MCF 10A (cell line): ENCODE results near the gene NAA60. TPM values are rescaled to one million over a fixed set of nuclear protein-coding genes. Genes with fewer than 3 reads are reported as not detected.
"Not testable (repeated sequence)": the region's sequence is repeated elsewhere in the genome, so short reads cannot be mapped to it uniquely, and the experiment has no call there.

Source experiments
- BruUV-seq: library from RNA; stranded (reverse); fragments of 400-500 nt; replicated peaks from 2 replicates; lab custom pipeline; 2021; lab: Mats Ljungman, UMichigan
- CTCF ChIA-PET: fragments of 300-600 bp; sonication (Branson Sonifier 250); formaldehyde crosslinking; extraction: SDS; loops from one replicate; lab custom pipeline; 2021; ENCODE audit warnings: antibody characterized with exemption, inconsistent platforms; lab: Yijun Ruan, JAX
- POLR2A ChIA-PET: fragments of 300-600, 350-650 bp; sonication (Branson Sonifier 250); formaldehyde crosslinking; extraction: SDS; loops from one replicate; lab custom pipeline; 2020; ENCODE audit warnings: antibody characterized with exemption, inconsistent platforms; lab: Yijun Ruan, JAX
- DNase-seq: peaks from one replicate; pipeline ENCODE4 v3.0.0-alpha.2; 2018; ENCODE audit not compliant: unreplicated experiment
- H3K27ac Mint-ChIP-seq: one replicate; pipeline ENCODE4 v1.8.0; 2022; ENCODE audit warnings: mild to moderate bottlenecking, low read depth, mixed read lengths; ENCODE audit not compliant: unreplicated experiment
- H3K27me3 Mint-ChIP-seq: one replicate; pipeline ENCODE4 v1.8.0; 2022; ENCODE audit warnings: mixed read lengths; ENCODE audit not compliant: insufficient read depth, unreplicated experiment
- H3K36me3 Mint-ChIP-seq: one replicate; pipeline ENCODE4 v1.8.0; 2022; ENCODE audit warnings: mild to moderate bottlenecking, moderate library complexity, mixed read lengths; ENCODE audit not compliant: insufficient read depth, unreplicated experiment
- H3K4me1 Mint-ChIP-seq: one replicate; pipeline ENCODE4 v1.8.0; 2022; ENCODE audit warnings: mixed read lengths; ENCODE audit not compliant: insufficient read depth, unreplicated experiment
- H3K4me3 Mint-ChIP-seq: one replicate; pipeline ENCODE4 v1.8.0; 2022; ENCODE audit warnings: mild to moderate bottlenecking, moderate library complexity, mixed read lengths; ENCODE audit not compliant: unreplicated experiment
- H3K9me3 Mint-ChIP-seq: one replicate; pipeline ENCODE4 v1.8.0; 2022; ENCODE audit warnings: mixed read lengths; ENCODE audit not compliant: unreplicated experiment
- intact Hi-C: fragments of 100-400 bp; cut with micrococcal nuclease; formaldehyde crosslinking; loops from 2 replicates; pipeline ENCODE4 v1.14.1; 2022
- total RNA-seq: library from RNA; stranded (reverse); gene quantifications from 2 replicates; pipeline ENCODE4 v1.2.3, GENCODE V29; 2022
- TF ChIP-seq, protein P1 (sequence below): fragments of 200-600 bp; IDR thresholded peaks from one replicate; pipeline ENCODE4 v1.8.0; 2022; ENCODE audit warnings: antibody characterized with exemption, mild to moderate bottlenecking; ENCODE audit not compliant: unreplicated experiment

The NAA60 gene
- total RNA-seq, 1 experiment from 2014 or later = 38.6 TPM

DNA sequence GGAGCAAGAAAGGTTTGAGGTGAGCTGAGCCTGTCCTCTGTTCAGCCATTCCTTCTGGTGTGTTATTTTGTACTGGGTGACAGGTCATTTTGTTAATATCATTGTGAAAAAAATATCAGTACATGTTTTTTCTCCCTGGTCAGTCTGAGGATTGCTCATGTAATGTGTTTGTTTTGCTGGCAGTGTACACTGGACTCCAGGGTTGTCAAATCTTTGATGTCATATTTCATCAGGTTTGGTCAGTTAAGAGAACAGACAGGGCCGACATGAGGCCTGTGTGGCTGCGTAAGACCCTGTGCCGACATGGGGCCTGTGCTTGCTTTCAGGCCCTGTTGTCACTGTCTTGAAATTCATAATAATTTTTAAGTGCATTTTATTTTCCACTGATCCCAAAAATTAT is 79.8 kb downstream of the NAA60 start:
- POLR2A ChIA-PET = no interaction called here
- Mint-ChIP-seq H3K36me3 (peaks cover 69% of the 10 kb centered on the region), H3K4me3 (no peak overlapping the region), H3K27me3 (no peaks in the 10 kb centered on the region), H3K27ac (no peak overlapping the region), H3K9me3 (no peaks in the 10 kb centered on the region), H3K4me1 (no peaks in the 10 kb centered on the region)
- CTCF ChIA-PET = interaction anchor here (1.4 kb wide), 1 partner anchor 47 kb away, joined by 4 read pairs; no protein-coding TSS in a partner anchor
- intact Hi-C loops = no loop called here
- no TSS peak for BruUV-seq
- DNase-seq = no peak
- TF ChIP-seq, protein P1, sequence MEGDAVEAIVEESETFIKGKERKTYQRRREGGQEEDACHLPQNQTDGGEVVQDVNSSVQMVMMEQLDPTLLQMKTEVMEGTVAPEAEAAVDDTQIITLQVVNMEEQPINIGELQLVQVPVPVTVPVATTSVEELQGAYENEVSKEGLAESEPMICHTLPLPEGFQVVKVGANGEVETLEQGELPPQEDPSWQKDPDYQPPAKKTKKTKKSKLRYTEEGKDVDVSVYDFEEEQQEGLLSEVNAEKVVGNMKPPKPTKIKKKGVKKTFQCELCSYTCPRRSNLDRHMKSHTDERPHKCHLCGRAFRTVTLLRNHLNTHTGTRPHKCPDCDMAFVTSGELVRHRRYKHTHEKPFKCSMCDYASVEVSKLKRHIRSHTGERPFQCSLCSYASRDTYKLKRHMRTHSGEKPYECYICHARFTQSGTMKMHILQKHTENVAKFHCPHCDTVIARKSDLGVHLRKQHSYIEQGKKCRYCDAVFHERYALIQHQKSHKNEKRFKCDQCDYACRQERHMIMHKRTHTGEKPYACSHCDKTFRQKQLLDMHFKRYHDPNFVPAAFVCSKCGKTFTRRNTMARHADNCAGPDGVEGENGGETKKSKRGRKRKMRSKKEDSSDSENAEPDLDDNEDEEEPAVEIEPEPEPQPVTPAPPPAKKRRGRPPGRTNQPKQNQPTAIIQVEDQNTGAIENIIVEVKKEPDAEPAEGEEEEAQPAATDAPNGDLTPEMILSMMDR = no peak

DNA sequence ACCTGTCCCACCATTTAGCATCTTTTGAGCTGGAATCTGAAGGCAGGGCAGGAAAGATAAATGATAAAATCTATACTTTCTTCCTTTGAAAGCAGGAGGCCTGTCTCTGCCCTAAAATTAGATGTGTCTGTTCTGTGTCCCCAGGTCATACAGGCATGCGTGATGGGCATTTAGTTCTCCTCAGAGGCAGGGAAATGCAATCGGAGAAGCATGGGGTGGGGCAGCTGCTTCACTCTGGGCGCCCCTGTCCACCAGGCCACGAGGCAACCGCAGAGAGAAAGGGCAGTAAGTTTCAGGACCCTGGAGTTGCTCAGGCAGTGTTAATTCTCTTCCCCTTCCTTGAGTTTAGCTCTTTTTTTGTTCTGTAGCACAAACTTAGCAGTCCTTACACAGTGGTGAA is 82.5 kb downstream of the NAA60 start:
- POLR2A ChIA-PET = no interaction called here
- no peak overlapping the region for H3K27ac Mint-ChIP-seq
- no peak for DNase-seq
- no TSS peak for BruUV-seq
- TF ChIP-seq, protein P1 = no peak
- H3K4me3 Mint-ChIP-seq = no peak overlapping the region
- no peaks in the 10 kb centered on the region for H3K9me3 Mint-ChIP-seq
- CTCF ChIA-PET = interaction anchor here (0.6 to 1.2 kb wide), 3 partner anchors 11 to 157 kb away, joined by 3 to 4 read pairs (median 4); no protein-coding TSS in a partner anchor
- intact Hi-C loops = no loop called here
- H3K36me3 Mint-ChIP-seq = peaks cover 70% of the 10 kb centered on the region
- H3K27me3 Mint-ChIP-seq = no peaks in the 10 kb centered on the region
- no peaks in the 10 kb centered on the region for H3K4me1 Mint-ChIP-seq

DNA sequence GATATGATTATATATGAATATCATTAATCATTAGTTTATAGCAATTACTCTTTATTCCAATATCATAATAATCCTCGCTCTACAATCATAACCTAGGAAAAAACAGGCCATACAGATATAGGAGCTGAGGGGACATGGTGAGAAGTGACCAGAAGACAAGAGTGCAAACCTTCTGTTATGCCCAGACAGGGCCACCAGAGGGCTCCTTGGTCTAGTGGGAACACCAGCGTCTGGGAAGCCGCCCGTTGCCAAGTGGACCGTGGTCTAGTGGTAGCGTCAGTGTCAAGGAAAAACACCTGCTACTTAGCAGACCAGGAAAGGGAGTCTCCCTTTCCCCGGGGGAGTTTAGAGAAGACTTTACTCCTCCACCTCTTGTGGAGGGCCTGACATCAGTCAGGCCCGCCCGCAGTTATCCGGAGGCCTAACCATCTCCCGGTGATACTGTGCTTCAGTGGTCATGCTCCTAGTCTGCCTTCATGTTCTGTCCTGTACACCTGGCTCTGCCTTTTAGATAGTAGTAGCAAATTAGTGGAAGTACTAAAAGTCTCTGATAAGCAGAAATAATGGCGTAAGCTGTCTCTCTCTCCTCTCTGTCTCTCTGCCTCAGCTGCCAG is 83.8 kb downstream of the NAA60 start:
- BruUV-seq, H3K27ac Mint-ChIP-seq, H3K9me3 Mint-ChIP-seq, H3K27me3 Mint-ChIP-seq, H3K4me3 Mint-ChIP-seq, H3K4me1 Mint-ChIP-seq, POLR2A ChIA-PET, intact Hi-C loops: not testable (repeated sequence)
- CTCF ChIA-PET = interaction anchor here (0.6 to 1.2 kb wide), 7 partner anchors 12 to 1378 kb away, joined by 3 to 4 read pairs (median 3); no protein-coding TSS in a partner anchor
- DNase-seq = peak; percentile 70
- TF ChIP-seq, protein P1 = peak; percentile 70
- H3K36me3 Mint-ChIP-seq = peaks cover 80% of the 10 kb centered on the region

DNA sequence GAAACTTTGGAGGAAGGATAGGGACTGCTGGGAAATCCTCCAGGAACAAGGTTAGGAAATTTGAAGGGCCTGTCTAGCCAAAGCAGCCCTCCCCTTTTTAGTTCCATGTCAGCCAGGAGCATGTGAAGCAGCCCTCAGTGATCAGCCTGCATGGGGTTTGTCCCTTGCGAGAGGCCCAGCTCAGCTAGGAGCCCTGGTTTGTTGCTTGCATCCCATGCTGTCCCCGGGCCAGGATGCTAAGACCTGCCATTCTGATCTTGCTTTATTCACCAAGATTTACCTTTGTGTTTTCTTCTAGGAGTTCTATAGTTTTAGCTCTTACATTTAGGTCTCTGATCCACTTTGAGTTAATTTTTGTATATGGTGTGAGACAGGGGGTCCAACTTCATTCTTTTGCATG is 84.9 kb downstream of the NAA60 start:
- DNase-seq = no peak
- Mint-ChIP-seq H3K4me3 (no peak overlapping the region), H3K4me1 (no peaks in the 10 kb centered on the region), H3K27ac (no peak overlapping the region), H3K9me3 (no peaks in the 10 kb centered on the region), H3K27me3 (no peaks in the 10 kb centered on the region), H3K36me3 (peaks cover 80% of the 10 kb centered on the region)
- intact Hi-C loops = no loop called here
- BruUV-seq = no TSS peak
- TF ChIP-seq, protein P1 = no peak
- CTCF ChIA-PET = interaction anchor here (0.7 kb wide), 1 partner anchor 1836 kb away, joined by 3 read pairs; no protein-coding TSS in a partner anchor
- POLR2A ChIA-PET = no interaction called here
